Measurements from ENCODE around the gene IER5. TPM values are rescaled to one million over a fixed set of nuclear protein-coding genes. Genes with fewer than 3 reads are reported as not detected.
"Not testable (repeated sequence)": the region's sequence is repeated elsewhere in the genome, so short reads cannot be mapped to it uniquely, and the experiment has no call there.

Gene IER5
- total RNA-seq, 1 donor from 2014 or later, result 9.9 TPM

DNA sequence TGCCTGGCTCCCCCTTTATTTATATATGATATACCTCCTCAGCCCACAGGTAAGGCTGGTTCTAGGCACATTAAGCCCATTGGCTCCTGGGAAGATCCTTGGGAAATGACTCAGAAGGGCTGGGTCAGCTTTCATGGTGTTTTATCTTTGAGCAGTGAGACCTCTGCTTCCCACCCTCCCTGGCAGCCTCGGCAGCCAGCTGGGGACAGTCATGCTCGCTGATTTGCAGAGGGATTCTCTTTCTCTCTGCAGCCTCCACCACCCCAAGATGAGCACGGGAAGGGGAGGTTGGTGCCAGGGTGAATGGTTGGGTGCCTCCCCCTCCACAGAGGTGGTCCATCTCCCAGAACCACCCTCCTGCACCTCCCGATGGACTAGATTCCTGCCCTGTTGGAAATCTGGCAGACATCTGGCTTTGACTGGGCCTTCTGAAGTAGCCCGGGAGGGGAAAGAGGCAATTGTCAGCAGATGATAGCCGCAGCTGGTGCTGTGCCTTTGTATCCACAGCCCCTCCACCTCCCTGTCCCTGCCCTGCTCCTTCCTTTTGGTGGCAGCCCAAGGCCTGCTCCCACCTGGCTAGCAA is 24.6 kb downstream of the IER5 start:
- no peak for DNase-seq (ENCODE audit: low spot score)

GRCh38 chr1:181114574-181115367 is 26.3 kb downstream of the IER5 start:
- no peak for DNase-seq (ENCODE audit: low spot score)

GRCh38 chr1:181115368-181115684 is 26.8 kb downstream of the IER5 start:
- DNase-seq (ENCODE audit: low spot score), result no peak

GRCh38 chr1:181115971-181116370 is 27.5 kb downstream of the IER5 start:
- DNase-seq (ENCODE audit: low spot score), result not testable (repeated sequence)

GRCh38 chr1:181116819-181117390 is 28.4 kb downstream of the IER5 start:
- DNase-seq (ENCODE audit: low spot score), result no peak

DNA sequence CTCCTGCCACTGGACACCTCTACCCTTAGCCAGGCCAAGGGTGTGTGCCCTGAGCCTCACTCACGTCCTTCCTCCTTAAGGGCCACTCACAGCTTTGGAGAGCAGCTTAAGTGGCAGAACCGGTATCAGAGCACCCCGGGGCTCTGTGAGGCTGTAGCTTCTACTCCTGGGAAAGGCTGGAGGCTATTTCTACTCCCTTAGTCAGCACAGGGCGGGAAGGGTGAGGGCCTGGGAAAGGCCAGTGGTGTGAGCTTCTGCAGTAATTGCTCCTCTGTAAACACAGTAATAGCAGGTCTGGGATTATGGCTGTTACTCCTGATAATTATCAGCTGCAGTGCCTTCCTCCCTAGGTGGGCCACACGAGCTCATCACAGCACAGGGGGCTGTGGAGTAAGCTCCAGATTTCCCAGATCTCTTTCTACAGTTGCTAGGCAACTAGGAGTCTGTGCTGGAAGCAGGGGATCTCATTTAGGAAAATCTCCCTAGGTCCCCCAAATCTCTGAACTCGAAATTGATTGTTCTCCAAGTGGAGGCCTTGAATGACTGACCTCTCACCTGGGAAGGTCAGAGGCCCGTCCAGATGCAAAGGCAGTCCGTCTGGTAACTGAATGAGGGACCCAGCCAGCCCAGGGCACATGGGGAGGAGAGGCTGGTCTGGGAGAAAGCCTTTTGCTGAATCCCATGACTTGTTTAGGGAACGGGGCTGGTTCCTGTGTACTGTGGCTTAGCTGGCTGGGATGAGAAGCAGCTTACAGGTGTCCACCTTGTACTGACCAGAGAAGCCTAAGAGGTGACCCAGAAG is 29.3 kb downstream of the IER5 start:
- no peak for DNase-seq (ENCODE audit: low spot score)

DNA sequence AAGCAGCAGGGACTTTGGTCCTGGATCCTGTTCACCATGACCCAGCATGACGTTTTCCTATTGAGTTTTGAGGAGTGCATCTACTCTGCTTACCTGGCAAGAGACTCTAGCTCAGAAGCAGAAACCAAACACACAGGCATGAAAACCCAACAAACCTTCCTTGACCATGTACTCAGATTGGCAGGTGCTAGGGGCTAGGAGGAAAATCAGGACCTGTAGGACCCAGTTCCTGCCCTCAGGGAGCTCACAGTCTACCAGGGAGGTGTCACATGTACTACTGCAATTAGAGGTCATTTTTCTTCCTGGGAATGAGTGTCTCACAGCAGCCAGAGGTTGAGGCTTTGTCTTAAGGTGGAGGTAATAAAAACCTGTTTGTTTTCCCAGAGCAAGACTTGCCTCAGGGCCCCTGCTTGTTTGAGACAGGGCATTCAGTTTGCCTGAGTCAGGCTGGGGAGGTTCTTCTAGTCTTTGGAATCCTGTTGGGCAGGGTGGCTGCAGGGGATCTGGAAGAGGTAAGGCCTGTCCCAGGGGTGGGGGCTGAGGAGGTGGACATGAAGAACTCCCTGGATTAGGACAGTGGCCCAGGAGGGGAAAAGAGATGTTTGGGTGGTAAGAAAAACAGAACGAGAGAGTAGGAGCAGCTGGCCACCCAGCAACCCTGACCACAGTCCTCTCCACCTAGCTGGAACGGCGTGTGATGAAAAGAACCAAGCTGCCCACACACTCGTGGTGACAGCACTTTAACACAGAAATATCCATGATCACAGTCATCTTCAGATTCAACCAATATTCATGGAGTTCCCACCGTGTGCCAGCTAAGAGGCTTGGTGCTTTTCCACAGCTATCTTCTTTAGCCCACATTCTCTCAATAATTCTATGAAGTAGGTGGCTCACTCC is 30.8 kb downstream of the IER5 start:
- DNase-seq (ENCODE audit: low spot score), result no peak

DNA sequence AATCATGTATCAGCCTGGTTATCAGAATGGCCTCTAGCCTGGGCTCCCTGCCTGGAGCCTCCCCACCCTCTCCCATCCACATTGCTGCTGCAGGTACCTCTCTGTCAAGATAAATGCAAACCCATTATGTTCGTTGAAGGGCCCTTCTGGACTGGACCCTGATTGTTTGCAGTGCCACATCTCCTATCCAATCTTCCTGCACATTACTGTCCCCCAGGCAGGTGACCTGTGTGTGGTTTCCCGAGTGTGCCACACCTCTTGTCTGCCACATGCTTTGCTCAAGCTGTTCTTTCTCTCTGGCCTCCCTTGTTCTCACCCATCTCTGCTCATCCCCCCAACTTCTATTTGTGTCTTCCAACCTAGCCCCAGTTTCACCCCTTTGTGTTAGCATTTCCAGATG is 32.4 kb downstream of the IER5 start:
- DNase-seq (ENCODE audit: low spot score), result no peak

GRCh38 chr1:181121498-181121897 is 33.0 kb downstream of the IER5 start:
- no peak for DNase-seq (ENCODE audit: low spot score)

DNA sequence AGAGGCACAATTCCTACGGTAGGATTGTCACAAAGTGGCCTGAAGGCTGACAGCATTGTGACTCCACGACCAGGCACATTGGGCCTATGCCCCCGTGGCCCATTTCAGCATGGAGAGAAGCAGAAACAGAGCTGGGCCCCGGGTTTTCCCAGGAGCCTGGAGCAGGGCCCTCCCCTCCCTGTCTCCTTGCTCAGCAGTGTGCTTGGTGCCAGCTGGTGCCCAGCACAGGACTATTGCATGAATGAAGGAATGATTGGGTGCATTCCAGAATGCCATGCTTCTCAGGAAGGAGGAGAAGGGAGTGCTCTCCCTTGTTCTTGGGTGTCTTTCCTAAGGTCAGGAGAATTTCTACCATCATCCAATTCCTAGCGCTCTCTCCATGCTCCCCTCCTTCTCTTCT is 33.7 kb downstream of the IER5 start:
- no peak for DNase-seq (ENCODE audit: low spot score)

DNA sequence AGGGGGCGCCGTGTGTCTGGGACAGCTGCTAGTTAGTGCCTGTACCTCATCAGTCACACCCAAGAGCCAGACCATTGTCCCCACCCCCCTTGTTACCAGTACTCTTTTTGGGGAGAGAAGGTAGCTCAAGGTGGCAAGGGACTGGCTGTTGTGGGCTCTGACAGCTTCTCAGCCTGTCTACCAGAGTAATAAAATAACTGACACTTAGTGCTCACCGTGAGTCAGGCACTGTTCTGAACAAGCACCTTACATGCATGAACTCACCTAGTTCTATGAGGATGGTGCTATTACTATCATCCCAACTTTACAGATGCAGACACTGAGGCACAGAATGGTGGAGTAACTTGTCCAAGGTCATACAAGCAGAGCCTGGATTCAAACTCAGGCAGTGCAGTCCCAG is 34.7 kb downstream of the IER5 start:
- DNase-seq (ENCODE audit: low spot score), result no peak

DNA sequence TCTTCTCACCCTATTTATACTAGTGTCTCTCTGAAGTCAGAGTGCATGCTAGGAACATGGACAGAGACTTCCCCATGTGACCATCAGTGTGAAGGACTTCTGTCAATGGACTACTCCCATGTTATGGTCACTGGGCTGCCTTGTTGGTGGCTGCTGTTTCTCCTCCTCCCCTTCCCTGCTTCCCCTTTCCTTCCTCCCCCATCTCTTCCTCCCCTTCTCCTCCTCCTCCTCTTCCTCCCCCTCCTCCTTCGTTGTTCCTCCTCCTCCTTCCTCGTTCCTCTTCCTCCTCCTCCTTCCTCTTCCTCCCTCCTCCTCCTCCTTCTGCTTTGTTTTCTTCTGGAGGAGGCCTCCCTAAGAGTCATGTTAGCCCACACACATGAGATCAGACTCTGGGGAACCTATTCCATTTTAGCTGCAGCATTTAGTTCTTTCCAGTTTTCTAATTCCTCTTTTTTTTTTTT is 35.8 kb downstream of the IER5 start:
- DNase-seq (ENCODE audit: low spot score), result no peak

GRCh38 chr1:181126289-181126688 is 37.8 kb downstream of the IER5 start:
- DNase-seq (ENCODE audit: low spot score), result no peak

GRCh38 chr1:181126871-181127587 is 38.5 kb downstream of the IER5 start:
- DNase-seq (ENCODE audit: low spot score), result no peak

DNA sequence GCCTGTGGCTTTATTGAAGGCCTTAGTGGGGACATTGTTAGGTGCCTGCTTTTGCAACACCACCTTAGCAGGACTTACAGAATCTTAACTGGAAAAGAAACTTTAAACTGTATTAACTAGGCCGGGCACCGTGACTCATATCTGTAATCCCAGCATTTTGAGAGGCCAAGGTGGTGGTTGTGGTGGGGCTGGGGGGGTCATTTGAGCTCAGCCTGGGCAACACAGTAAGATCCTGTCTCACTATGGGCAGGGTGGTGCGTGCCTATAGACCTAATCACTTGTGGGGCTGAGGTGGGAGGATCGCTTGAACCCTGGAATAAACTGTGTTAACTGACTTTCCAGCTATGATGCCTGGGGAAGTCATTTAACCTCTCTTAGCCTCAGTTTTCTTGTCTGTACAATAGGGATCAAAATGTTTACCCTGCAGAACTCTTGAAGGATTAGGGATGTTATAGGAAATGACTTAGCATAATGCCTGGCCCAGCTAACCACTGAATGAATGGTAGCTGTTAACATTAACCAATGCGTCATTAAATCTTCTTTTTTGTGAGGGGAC is 39.5 kb downstream of the IER5 start:
- DNase-seq (ENCODE audit: low spot score), result no peak

GRCh38 chr1:181128592-181129497 is 40.3 kb downstream of the IER5 start:
- DNase-seq (ENCODE audit: low spot score), result no peak

DNA sequence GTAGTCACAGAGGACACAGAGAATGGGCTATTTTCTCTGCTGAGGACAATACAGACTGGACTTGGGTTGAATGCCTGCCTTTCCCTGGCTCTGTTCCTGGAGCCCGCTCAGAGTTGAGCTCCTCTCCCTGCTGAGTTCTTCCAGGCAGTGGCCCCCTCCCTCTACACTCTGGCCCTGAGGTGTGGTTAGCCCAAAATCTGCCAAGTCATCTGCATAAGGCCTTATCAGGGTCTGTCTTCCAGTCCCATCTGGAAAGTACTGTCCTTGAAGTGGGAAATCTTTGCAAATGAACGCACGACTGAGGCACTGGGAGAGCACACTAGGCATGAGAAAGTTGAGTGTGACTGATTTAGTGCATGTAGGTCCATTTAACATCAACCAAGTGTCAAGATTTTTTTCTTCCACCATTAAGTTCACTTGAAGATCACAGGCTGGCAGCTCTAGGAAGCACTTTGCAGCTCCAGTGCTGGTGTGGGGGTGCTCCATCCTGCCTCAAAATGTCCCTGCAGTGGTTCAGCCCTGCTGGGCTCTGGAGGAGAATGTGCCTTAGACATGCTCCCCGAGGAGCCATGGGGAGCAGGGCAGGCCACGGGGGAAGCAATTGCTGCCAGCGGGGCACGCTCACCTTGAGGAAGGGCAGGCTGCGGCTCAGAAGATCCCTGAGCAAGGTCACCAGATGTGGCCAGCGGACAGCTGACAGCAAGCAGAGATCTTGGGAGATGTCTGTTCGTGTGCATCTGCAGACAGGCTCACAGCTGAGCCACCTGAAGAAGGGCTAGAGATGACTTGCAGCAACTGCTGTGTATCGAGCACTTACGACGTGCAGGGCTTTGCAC is 41.5 kb downstream of the IER5 start:
- DNase-seq (ENCODE audit: low spot score), result no peak

All from mesenteric fat pad (tissue), 1 donor.